ENCODE measurements around the gene MED16. TPM values are rescaled to one million over a fixed set of nuclear protein-coding genes. Genes with fewer than 3 reads are reported as not detected.
"Not testable (repeated sequence)": the region's sequence is repeated elsewhere in the genome, so short reads cannot be mapped to it uniquely, and the experiment has no call there.

Gene MED16
- total RNA-seq, 1 donor from 2014 or later: 18.3 TPM

- H3K4me3 ChIP-seq (ENCODE audit: low read length in 3 of 3): no peak overlapping the region
- H3K27ac ChIP-seq (ENCODE audit: low read depth, low read length): no peak overlapping the region
- no peaks in the 10 kb centered on the region for H3K36me3 ChIP-seq (ENCODE audit: control insufficient read depth in 3 of 3, insufficient read depth in 3 of 3, low read length in 3 of 3)
- no peaks in the 10 kb centered on the region for H3K4me1 ChIP-seq (ENCODE audit: control insufficient read depth in 3 of 3, insufficient read depth in 3 of 3, low read length in 3 of 3)
- peaks cover 26 to 43% (median 30%) of the 10 kb centered on the region in 3 donors for H3K27me3 ChIP-seq (ENCODE audit: control insufficient read depth in 3 of 3, insufficient read depth in 3 of 3, low read length in 3 of 3)
- H3K9ac ChIP-seq (ENCODE audit: low read depth in 1 of 3, low read length in 3 of 3): no peak overlapping the region
- H3K9me3 ChIP-seq (ENCODE audit: control insufficient read depth in 3 of 3, low read length in 3 of 3): no peaks in the 10 kb centered on the region
These were observed 63.7 kb downstream of the MED16 start for GRCh38 chr19:829129-829758.

- Histone ChIP-seq H3K27ac (ENCODE audit: low read depth, low read length) (no peak within 1 kb of the TSS), H3K4me1 (ENCODE audit: control insufficient read depth in 3 of 3, insufficient read depth in 3 of 3, low read length in 3 of 3) (no peaks in the 10 kb centered on the region), H3K27me3 (ENCODE audit: control insufficient read depth in 3 of 3, insufficient read depth in 3 of 3, low read length in 3 of 3) (peaks cover 31 to 48% (median 36%) of the 10 kb centered on the region in 3 donors), H3K9me3 (ENCODE audit: control insufficient read depth in 3 of 3, low read length in 3 of 3) (no peaks in the 10 kb centered on the region), H3K9ac (ENCODE audit: low read depth in 1 of 3, low read length in 3 of 3) (no peak within 1 kb of the TSS), H3K4me3 (ENCODE audit: low read length in 3 of 3) (no peak within 1 kb of the TSS), H3K36me3 (ENCODE audit: control insufficient read depth in 3 of 3, insufficient read depth in 3 of 3, low read length in 3 of 3) (no peaks in the 10 kb centered on the region)
These were observed 65.2 kb downstream of the MED16 start, which contains the start of gene AZU1 for GRCh38 chr19:827710-828321. Gene AZU1 (plus strand): TSS chr19:827837. CDS start chr19:827847, 10 bp downstream.

GRCh38 chr19:827314-827709, 65.7 kb downstream of the MED16 start:
- Histone ChIP-seq H3K4me1 (ENCODE audit: control insufficient read depth in 3 of 3, insufficient read depth in 3 of 3, low read length in 3 of 3) (no peaks in the 10 kb centered on the region), H3K9me3 (ENCODE audit: control insufficient read depth in 3 of 3, low read length in 3 of 3) (no peaks in the 10 kb centered on the region), H3K27me3 (ENCODE audit: control insufficient read depth in 3 of 3, insufficient read depth in 3 of 3, low read length in 3 of 3) (peaks cover 34 to 52% (median 36%) of the 10 kb centered on the region in 3 donors), H3K9ac (ENCODE audit: low read depth in 1 of 3, low read length in 3 of 3) (no peak overlapping the region), H3K4me3 (ENCODE audit: low read length in 3 of 3) (no peak overlapping the region), H3K27ac (ENCODE audit: low read depth, low read length) (no peak overlapping the region), H3K36me3 (ENCODE audit: control insufficient read depth in 3 of 3, insufficient read depth in 3 of 3, low read length in 3 of 3) (no peaks in the 10 kb centered on the region)

- H3K9ac ChIP-seq (ENCODE audit: low read depth in 1 of 3, low read length in 3 of 3): no peak overlapping the region
- no peak overlapping the region for H3K27ac ChIP-seq (ENCODE audit: low read depth, low read length)
- H3K9me3 ChIP-seq (ENCODE audit: control insufficient read depth in 3 of 3, low read length in 3 of 3): no peaks in the 10 kb centered on the region
- no peaks in the 10 kb centered on the region for H3K36me3 ChIP-seq (ENCODE audit: control insufficient read depth in 3 of 3, insufficient read depth in 3 of 3, low read length in 3 of 3)
- H3K4me3 ChIP-seq (ENCODE audit: low read length in 3 of 3): no peak overlapping the region
- H3K27me3 ChIP-seq (ENCODE audit: control insufficient read depth in 3 of 3, insufficient read depth in 3 of 3, low read length in 3 of 3): peaks cover 30 to 43% (median 34%) of the 10 kb centered on the region in 3 donors
- H3K4me1 ChIP-seq (ENCODE audit: control insufficient read depth in 3 of 3, insufficient read depth in 3 of 3, low read length in 3 of 3): no peaks in the 10 kb centered on the region
These were observed 66.9 kb downstream of the MED16 start for GRCh38 chr19:825897-826644.

- H3K36me3 ChIP-seq (ENCODE audit: control insufficient read depth in 3 of 3, insufficient read depth in 3 of 3, low read length in 3 of 3): no peaks in the 10 kb centered on the region
- no peaks in the 10 kb centered on the region for H3K4me1 ChIP-seq (ENCODE audit: control insufficient read depth in 3 of 3, insufficient read depth in 3 of 3, low read length in 3 of 3)
- H3K27me3 ChIP-seq (ENCODE audit: control insufficient read depth in 3 of 3, insufficient read depth in 3 of 3, low read length in 3 of 3): peaks cover 25 to 34% (median 28%) of the 10 kb centered on the region in 3 donors
- no peak overlapping the region for H3K9ac ChIP-seq (ENCODE audit: low read depth in 1 of 3, low read length in 3 of 3)
- H3K4me3 ChIP-seq (ENCODE audit: low read length in 3 of 3): no peak overlapping the region
- H3K27ac ChIP-seq (ENCODE audit: low read depth, low read length): no peak overlapping the region
- no peaks in the 10 kb centered on the region for H3K9me3 ChIP-seq (ENCODE audit: control insufficient read depth in 3 of 3, low read length in 3 of 3)
These were observed 68.1 kb downstream of the MED16 start for GRCh38 chr19:824885-825284.

- Histone ChIP-seq H3K9ac (ENCODE audit: low read depth in 1 of 3, low read length in 3 of 3) (no peak overlapping the region), H3K27me3 (ENCODE audit: control insufficient read depth in 3 of 3, insufficient read depth in 3 of 3, low read length in 3 of 3) (peaks cover 18 to 26% (median 20%) of the 10 kb centered on the region in 3 donors), H3K36me3 (ENCODE audit: control insufficient read depth in 3 of 3, insufficient read depth in 3 of 3, low read length in 3 of 3) (no peaks in the 10 kb centered on the region), H3K27ac (ENCODE audit: low read depth, low read length) (no peak overlapping the region), H3K9me3 (ENCODE audit: control insufficient read depth in 3 of 3, low read length in 3 of 3) (no peaks in the 10 kb centered on the region), H3K4me1 (ENCODE audit: control insufficient read depth in 3 of 3, insufficient read depth in 3 of 3, low read length in 3 of 3) (no peaks in the 10 kb centered on the region), H3K4me3 (ENCODE audit: low read length in 3 of 3) (no peak overlapping the region)
These were observed 69.3 kb downstream of the MED16 start for GRCh38 chr19:823565-824121.

- Histone ChIP-seq H3K27ac (ENCODE audit: low read depth, low read length) (no peak within 1 kb of the TSS), H3K27me3 (ENCODE audit: control insufficient read depth in 3 of 3, insufficient read depth in 3 of 3, low read length in 3 of 3) (peaks cover 10 to 14% (median 11%) of the 10 kb centered on the region in 3 donors), H3K4me1 (ENCODE audit: control insufficient read depth in 3 of 3, insufficient read depth in 3 of 3, low read length in 3 of 3) (no peaks in the 10 kb centered on the region), H3K36me3 (ENCODE audit: control insufficient read depth in 3 of 3, insufficient read depth in 3 of 3, low read length in 3 of 3) (no peaks in the 10 kb centered on the region), H3K9ac (ENCODE audit: low read depth in 1 of 3, low read length in 3 of 3) (no peak within 1 kb of the TSS), H3K4me3 (ENCODE audit: low read length in 3 of 3) (no peak within 1 kb of the TSS), H3K9me3 (ENCODE audit: control insufficient read depth in 3 of 3, low read length in 3 of 3) (no peaks in the 10 kb centered on the region)
These were observed 71.0 kb downstream of the MED16 start, which contains the start of gene PLPPR3 for GRCh38 chr19:821825-822503. Gene PLPPR3 (minus strand): TSS chr19:821955. CDS start chr19:821559, 396 bp downstream.

- H3K9me3 ChIP-seq (ENCODE audit: control insufficient read depth in 3 of 3, low read length in 3 of 3): no peaks in the 10 kb centered on the region
- no peak overlapping the region for H3K4me3 ChIP-seq (ENCODE audit: low read length in 3 of 3)
- peaks cover 10 to 14% (median 11%) of the 10 kb centered on the region in 3 donors for H3K27me3 ChIP-seq (ENCODE audit: control insufficient read depth in 3 of 3, insufficient read depth in 3 of 3, low read length in 3 of 3)
- H3K4me1 ChIP-seq (ENCODE audit: control insufficient read depth in 3 of 3, insufficient read depth in 3 of 3, low read length in 3 of 3): no peaks in the 10 kb centered on the region
- H3K36me3 ChIP-seq (ENCODE audit: control insufficient read depth in 3 of 3, insufficient read depth in 3 of 3, low read length in 3 of 3): no peaks in the 10 kb centered on the region
- no peak overlapping the region for H3K27ac ChIP-seq (ENCODE audit: low read depth, low read length)
- no peak overlapping the region for H3K9ac ChIP-seq (ENCODE audit: low read depth in 1 of 3, low read length in 3 of 3)
These were observed 71.7 kb downstream of the MED16 start for GRCh38 chr19:821231-821824.

GRCh38 chr19:820212-820611, 72.8 kb downstream of the MED16 start:
- not testable (repeated sequence) for H3K27ac ChIP-seq (ENCODE audit: low read depth, low read length); H3K9me3 ChIP-seq (ENCODE audit: control insufficient read depth in 3 of 3, low read length in 3 of 3); H3K9ac ChIP-seq (ENCODE audit: low read depth in 1 of 3, low read length in 3 of 3); H3K4me1 ChIP-seq (ENCODE audit: control insufficient read depth in 3 of 3, insufficient read depth in 3 of 3, low read length in 3 of 3); H3K4me3 ChIP-seq (ENCODE audit: low read length in 3 of 3); H3K36me3 ChIP-seq (ENCODE audit: control insufficient read depth in 3 of 3, insufficient read depth in 3 of 3, low read length in 3 of 3)
- H3K27me3 ChIP-seq (ENCODE audit: control insufficient read depth in 3 of 3, insufficient read depth in 3 of 3, low read length in 3 of 3): peaks cover 8 to 11% (median 11%) of the 10 kb centered on the region in 3 donors

All from skeletal muscle tissue (tissue), 4 donors.